BJ (cell line): ENCODE data around the gene BRMS1. TPM values are rescaled to one million over a fixed set of nuclear protein-coding genes. Genes with fewer than 3 reads are reported as not detected.

Source experiments
- CTCF ChIA-PET: fragments of 350-600 bp; formaldehyde crosslinking; extraction: SDS; loops from one replicate; lab custom pipeline; 2021; ENCODE audit warnings: antibody characterized with exemption, inconsistent platforms; lab: Yijun Ruan, JAX
- POLR2A ChIA-PET: fragments of 300-600 bp; sonication (Branson Sonifier 250); formaldehyde crosslinking; extraction: SDS; loops from one replicate; lab custom pipeline; 2021; ENCODE audit warnings: antibody characterized with exemption; lab: Charles Lee
- DNase-seq: peaks from one replicate; pipeline ENCODE4 v3.0.0-alpha.2; 2011; ENCODE audit warnings: low read depth
- H3K27me3 ChIP-seq: 2 replicates; pipeline ENCODE4 v1.6.0; 2011; ENCODE audit warnings: low read length; ENCODE audit not compliant: control insufficient read depth, insufficient read depth
- H3K36me3 ChIP-seq: 2 replicates; pipeline ENCODE4 v1.5.1; 2011; ENCODE audit warnings: low read length; ENCODE audit not compliant: control insufficient read depth, insufficient read depth
- H3K4me3 ChIP-seq: 2 replicates; pipeline ENCODE4 v1.5.1; 2011; ENCODE audit warnings: low read depth, mild to moderate bottlenecking, control low read depth, low read length
- CTCF ChIP-seq: IDR thresholded peaks from 2 replicates; pipeline ENCODE4 v1.5.1; 2011; ENCODE audit warnings: low read depth, mild to moderate bottlenecking, control low read depth, inconsistent platforms, low read length, moderate library complexity; ENCODE audit not compliant: insufficient read depth
- polyA plus RNA-seq: library from polyadenylated mRNA; depleted of rRNA; stranded (reverse); fragments of >200 nt; gene quantifications from 2 replicates; pipeline ENCODE4 v1.2.3, GENCODE V29; 2011

BRMS1 gene
- polyA plus RNA-seq, 1 experiment = 46.3 TPM

GRCh38 chr11:66335531-66336233 is 9.2 kb downstream of the BRMS1 start:
- Histone ChIP-seq H3K4me3 (peak overlapping the region; percentile 78), H3K27me3 (no peaks in the 10 kb centered on the region), H3K36me3 (peaks cover 37% of the 10 kb centered on the region)
- no peak for DNase-seq
- POLR2A ChIA-PET = interaction anchor here (0.7 to 2.9 kb wide), 4 partner anchors 19 to 316 kb away, joined by 3 to 34 read pairs (median 3); partner anchors contain the start of gene CD248
- CTCF ChIA-PET = interaction anchor here (0.6 to 8.7 kb wide), 19 partner anchors 9 to 82 kb away, joined by 3 to 201 read pairs (median 5); partner anchors contain the start of genes BRMS1, CD248 and YIF1A
- peak; percentile 8; the same call in 1 of the 2 replicates for TF ChIP-seq CTCF

DNA sequence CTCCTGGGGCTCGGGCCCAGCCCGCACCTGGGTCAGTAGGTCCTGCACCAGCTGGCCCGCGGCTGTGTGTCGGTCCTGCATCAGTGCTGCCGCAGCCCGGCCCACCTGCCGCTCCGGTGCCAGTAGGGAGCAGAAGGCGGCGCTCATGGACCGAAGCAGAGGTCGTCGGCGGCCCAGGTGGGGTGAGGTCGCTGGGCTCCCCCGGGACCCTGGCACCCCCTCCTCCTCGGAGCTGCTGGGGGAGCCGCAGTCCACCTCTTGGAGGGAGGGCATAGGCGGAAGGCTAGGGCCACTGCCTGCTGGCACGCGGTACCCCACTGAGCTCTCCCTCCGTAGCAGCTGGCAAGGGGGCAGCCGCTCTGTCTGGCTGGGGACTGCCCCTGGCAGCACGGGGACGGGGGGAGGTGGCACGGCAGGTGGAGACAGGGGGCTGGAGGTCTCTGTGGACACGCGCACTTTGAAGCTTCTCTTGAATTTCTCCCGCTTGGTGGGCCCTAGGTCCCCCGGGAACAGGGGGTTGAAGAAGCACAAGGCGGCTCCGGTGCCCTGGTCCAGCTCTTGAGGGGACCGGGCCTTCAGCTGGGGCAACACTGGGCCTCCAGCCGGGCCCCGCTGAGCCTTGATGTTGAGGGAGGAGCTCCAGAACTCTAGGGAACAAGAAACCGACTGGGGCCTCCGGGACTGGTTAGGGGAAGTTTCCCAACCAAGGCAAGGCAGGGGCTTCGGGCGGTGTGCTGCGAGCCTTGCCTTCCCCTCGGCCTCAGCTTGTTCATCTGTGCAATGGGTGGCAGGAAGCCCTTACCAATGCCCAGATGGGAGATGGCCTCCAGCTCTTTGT is 10.1 kb downstream of the BRMS1 start:
- ChIA-PET POLR2A (interaction anchor here (0.7 to 2.9 kb wide), 4 partner anchors 11 to 315 kb away, joined by 3 to 34 read pairs (median 4); no protein-coding TSS in a partner anchor), CTCF (interaction anchor here (0.6 to 8.7 kb wide), 16 partner anchors 8 to 313 kb away, joined by 3 to 201 read pairs (median 7); partner anchors contain the start of genes BRMS1, CD248 and YIF1A)
- TF ChIP-seq CTCF = no peak
- Histone ChIP-seq H3K27me3 (no peaks in the 10 kb centered on the region), H3K36me3 (peaks cover 29% of the 10 kb centered on the region), H3K4me3 (peak overlapping the region; percentile 78)
- DNase-seq = no peak

- Histone ChIP-seq H3K4me3 (peak overlapping the region; percentile 78), H3K36me3 (peaks cover 25% of the 10 kb centered on the region), H3K27me3 (no peaks in the 10 kb centered on the region)
- TF ChIP-seq CTCF = no peak
- CTCF ChIA-PET = interaction anchor here (0.6 to 8.7 kb wide), 10 partner anchors 7 to 312 kb away, joined by 3 to 201 read pairs (median 10); partner anchors contain the start of gene CD248
- POLR2A ChIA-PET = interaction anchor here (2.9 kb wide), 1 partner anchor 21 kb away, joined by 34 read pairs; no protein-coding TSS in a partner anchor
- DNase-seq = no peak
Measured at GRCh38 chr11:66333896-66334604, 10.9 kb downstream of the BRMS1 start.

- H3K36me3 ChIP-seq = peaks cover 25% of the 10 kb centered on the region
- no peaks in the 10 kb centered on the region for H3K27me3 ChIP-seq
- ChIA-PET CTCF (interaction anchor here (2.1 to 8.7 kb wide), 4 partner anchors 8 to 53 kb away, joined by 9 to 201 read pairs (median 17); partner anchors contain the start of gene CD248), POLR2A (no interaction called here)
- no peak for DNase-seq
- H3K4me3 ChIP-seq = no peak overlapping the region
- no peak for TF ChIP-seq CTCF
Measured at GRCh38 chr11:66333220-66333877, 11.6 kb downstream of the BRMS1 start.
